HepG2 (cell line): ENCODE measurements around the gene SOX12. TPM values are rescaled to one million over a fixed set of nuclear protein-coding genes. Genes with fewer than 3 reads are reported as not detected.

ENCODE experiments used
- ARID3A ChIP-seq: IDR thresholded peaks from 2 replicates; pipeline ENCODE4 v1.6.1; 2012; ENCODE audit warnings: low read depth, low read length, improper control_type of control experiment
- ATF7 ChIP-seq, 2 experiments: fragments of 450-650 bp in 1 of 2; sonication (generic) in 1 of 2; formaldehyde crosslinking in 1 of 2; IDR thresholded peaks; 2 replicates each; pipeline versions ENCODE4 v1.4.0 to v1.6.1; 2016 to 2020; ENCODE audit warnings: antibody characterized with exemption in 1 of 2, mild to moderate bottlenecking in 1 of 2, missing genetic modification reagents in 1 of 2
- CHCHD3 ChIP-seq: sonication (generic); formaldehyde crosslinking; IDR thresholded peaks from 2 replicates; pipeline ENCODE4 v1.8.0; 2022; ENCODE audit warnings: mild to moderate bottlenecking, missing genetic modification reagents, moderate library complexity
- CSRNP2 ChIP-seq: sonication (generic); formaldehyde crosslinking; conservative IDR thresholded peaks from 2 replicates; pipeline ENCODE4 v1.8.0; 2022; ENCODE audit warnings: low read depth, missing genetic modification reagents
- JUND ChIP-seq: sonication (generic); formaldehyde crosslinking; IDR thresholded peaks from 2 replicates; pipeline ENCODE4 v1.8.0; 2022; ENCODE audit warnings: mild to moderate bottlenecking, missing genetic modification reagents
- KAT7 ChIP-seq: IDR thresholded peaks from 2 replicates; pipeline ENCODE4 v1.6.1; 2018; ENCODE audit warnings: borderline replicate concordance, missing compliant biosample characterization
- KMT2B ChIP-seq: IDR thresholded peaks from 2 replicates; pipeline ENCODE4 v1.6.1; 2016; ENCODE audit warnings: missing genetic modification reagents, missing compliant biosample characterization
- MTA3 ChIP-seq: sonication (generic); formaldehyde crosslinking; IDR thresholded peaks from 2 replicates; pipeline ENCODE4 v1.4.0; 2020; ENCODE audit warnings: missing genetic modification reagents
- PHF21A ChIP-seq: sonication (generic); formaldehyde crosslinking; IDR thresholded peaks from 2 replicates; pipeline ENCODE4 v1.5.0; 2020; ENCODE audit warnings: mild to moderate bottlenecking, missing genetic modification reagents
- POLR2AphosphoS2 ChIP-seq: IDR thresholded peaks from 2 replicates; pipeline ENCODE4 v1.6.1; 2011; ENCODE audit warnings: low read depth, low read length, improper control_type of control experiment
- PRMT3 ChIP-seq: sonication (generic); formaldehyde crosslinking; IDR thresholded peaks from 2 replicates; pipeline ENCODE4 v1.8.1; 2022; ENCODE audit warnings: low read depth, mild to moderate bottlenecking, moderate library complexity, missing genetic modification reagents, borderline replicate concordance
- REXO4 ChIP-seq: sonication (generic); formaldehyde crosslinking; IDR thresholded peaks from 2 replicates; pipeline ENCODE4 v1.8.0; 2022; ENCODE audit warnings: missing genetic modification reagents, mild to moderate bottlenecking, borderline replicate concordance
- RFX1 ChIP-seq: fragments of 450-650 bp; IDR thresholded peaks from 2 replicates; pipeline ENCODE4 v1.6.1; 2017
- SIX4 ChIP-seq: sonication (generic); formaldehyde crosslinking; IDR thresholded peaks from 2 replicates; pipeline ENCODE4 v1.4.0; 2020; ENCODE audit warnings: missing genetic modification reagents
- SMAD3 ChIP-seq: sonication (generic); formaldehyde crosslinking; IDR thresholded peaks from 2 replicates; pipeline ENCODE4 v1.4.0; 2020; ENCODE audit warnings: missing genetic modification reagents
- TFDP2 ChIP-seq: sonication (generic); formaldehyde crosslinking; IDR thresholded peaks from 2 replicates; pipeline ENCODE4 v1.4.0; 2020; ENCODE audit warnings: missing genetic modification reagents
- ZBTB3 ChIP-seq: sonication (generic); formaldehyde crosslinking; IDR thresholded peaks from 2 replicates; pipeline ENCODE4 v1.4.0; 2020; ENCODE audit warnings: low read depth, mild to moderate bottlenecking, moderate library complexity, missing genetic modification reagents, borderline replicate concordance
- ZBTB38 ChIP-seq: sonication (generic); formaldehyde crosslinking; IDR thresholded peaks from 2 replicates; pipeline ENCODE4 v1.5.1; 2020; ENCODE audit warnings: mild to moderate bottlenecking, missing genetic modification reagents
- ZFP36L2 ChIP-seq: sonication (generic); formaldehyde crosslinking; IDR thresholded peaks from 2 replicates; pipeline ENCODE4 v1.4.0; 2020; ENCODE audit warnings: missing genetic modification reagents
- ZFX ChIP-seq: sonication (generic); formaldehyde crosslinking; IDR thresholded peaks from 2 replicates; pipeline ENCODE4 v1.4.0; 2020; ENCODE audit warnings: mild to moderate bottlenecking, low read depth, missing genetic modification reagents, moderate library complexity
- ZGPAT ChIP-seq: IDR thresholded peaks from 2 replicates; pipeline ENCODE4 v1.6.1; 2016; ENCODE audit warnings: mild to moderate bottlenecking
- ZNF143 ChIP-seq: sonication (generic); formaldehyde crosslinking; IDR thresholded peaks from 2 replicates; pipeline ENCODE4 v1.4.0; 2020; ENCODE audit warnings: missing genetic modification reagents
- ZNF562 ChIP-seq: sonication (generic); formaldehyde crosslinking; IDR thresholded peaks from 2 replicates; pipeline ENCODE4 v1.8.0; 2022; ENCODE audit warnings: missing genetic modification reagents, borderline replicate concordance
- ZNF569 ChIP-seq: sonication (generic); formaldehyde crosslinking; IDR thresholded peaks from 2 replicates; pipeline ENCODE4 v1.5.0; 2020; ENCODE audit warnings: mild to moderate bottlenecking, missing genetic modification reagents, moderate library complexity, borderline replicate concordance
- ZSCAN25 ChIP-seq: sonication (generic); formaldehyde crosslinking; IDR thresholded peaks from 2 replicates; pipeline ENCODE4 v1.8.0; 2022; ENCODE audit warnings: mild to moderate bottlenecking, missing genetic modification reagents
- ZSCAN29 ChIP-seq: sonication (generic); formaldehyde crosslinking; conservative IDR thresholded peaks from 2 replicates; pipeline ENCODE4 v1.4.0; 2020; ENCODE audit warnings: mild to moderate bottlenecking, missing genetic modification reagents
- polyA plus RNA-seq, 8 experiments: library from polyadenylated mRNA; depleted of rRNA in 3 of 8; stranded (reverse) in 7 of 8; unstranded in 1 of 8; fragments of >200 nt; fragmentation: Illumina TruSeq in 4 of 8; extraction: Trizol in 4 of 8; gene quantifications; 2 replicates each; pipeline versions ENCODE4 v1.2.1 to v1.2.3, GENCODE V29; 2011 to 2016; ENCODE audit warnings: low read depth in 4 of 8, missing spikeins in 1 of 8, mixed read lengths in 1 of 8; ENCODE audit not compliant: insufficient read depth in 1 of 8
- total RNA-seq, 5 experiments: library from RNA; depleted of rRNA; stranded (reverse); fragments of >200 nt; fragmentation: Illumina TruSeq; extraction: Trizol; gene quantifications; 2 replicates each; pipeline ENCODE4 v1.2.3, GENCODE V29; 2016; ENCODE audit warnings: low read depth in 1 of 5

SOX12 gene
- total and polyA plus RNA-seq, 2 of the 13 experiments (the other 11 are each of a cell fraction or from before 2014, with no cell fraction given) = 10.0 to 18.7 TPM

GRCh38 chr20:298776-299391 lies 26.5 kb upstream of the SOX12 start (continued):
- no peak for TF ChIP-seq REXO4
- TF ChIP-seq ZFP36L2 (CRISPR knock-in tag) = no peak
- no peak for TF ChIP-seq ZSCAN29
- 0 out of 2 replicates have a peak, but pooled peaks have one; percentile 25 for TF ChIP-seq JUND (CRISPR knock-in tag)
- TF ChIP-seq PHF21A (CRISPR knock-in tag) = 0 out of 2 replicates have a peak, but pooled peaks have one; percentile 12
- no peak for TF ChIP-seq RFX1
- no peak for TF ChIP-seq POLR2AphosphoS2
- no peak for TF ChIP-seq ZSCAN25 (CRISPR knock-in tag)
- no peak for TF ChIP-seq ATF7 (IDR thresholded peaks at IDR 0.05)
- TF ChIP-seq ATF7 (CRISPR knock-in tag; IDR thresholded peaks at IDR 0.05) = no peak
- TF ChIP-seq ZNF569 (CRISPR knock-in tag) = no peak
- no peak for TF ChIP-seq ZNF562 (CRISPR knock-in tag)
- TF ChIP-seq CSRNP2 (CRISPR knock-in tag) = no peak
- TF ChIP-seq KMT2B = no peak
- TF ChIP-seq ZFX (CRISPR knock-in tag) = no peak
- TF ChIP-seq KAT7 = no peak
- TF ChIP-seq TFDP2 (CRISPR knock-in tag) = no peak; the same call in 1 of the 2 replicates
- TF ChIP-seq ZNF143 (CRISPR knock-in tag) = no peak
- no peak for TF ChIP-seq PRMT3 (CRISPR knock-in tag)
- TF ChIP-seq SMAD3 (CRISPR knock-in tag) = no peak
- no peak for TF ChIP-seq ZBTB38
- TF ChIP-seq ARID3A = no peak
- TF ChIP-seq CHCHD3 = no peak
- no peak for TF ChIP-seq MTA3 (CRISPR knock-in tag)
- TF ChIP-seq SIX4 (CRISPR knock-in tag) = no peak
- TF ChIP-seq ZGPAT (CRISPR knock-in tag) = 0 out of 2 replicates have a peak, but pooled peaks have one; percentile 17
- TF ChIP-seq ZBTB3 (CRISPR knock-in tag) = no peak
